PFSK-1 (cell line): ENCODE measurements around the gene NCAM1.

Source experiments
- FOXP2 ChIP-seq: optimal IDR thresholded peaks from 2 replicates; pipeline ENCODE3; 2011; ENCODE audit warnings: borderline replicate concordance, control low read depth, inconsistent platforms; ENCODE audit not compliant: insufficient read depth; ENCODE audit errors: extremely low read length, extremely low read depth
- POLR2AphosphoS5 ChIP-seq: IDR thresholded peaks from 2 replicates; pipeline ENCODE4 v1.6.1; 2012; ENCODE audit warnings: low read depth, mild to moderate bottlenecking, control low read depth, low read length, moderate library complexity
- SIN3A ChIP-seq: IDR thresholded peaks from 2 replicates; pipeline ENCODE4 v1.6.1; 2012; ENCODE audit warnings: mild to moderate bottlenecking, low read length, moderate library complexity, borderline replicate concordance; ENCODE audit not compliant: insufficient read depth
- TAF1 ChIP-seq: IDR thresholded peaks from 2 replicates; pipeline ENCODE4 v1.6.1; 2012; ENCODE audit warnings: low read length, control low read depth, borderline replicate concordance; ENCODE audit not compliant: insufficient read depth
- TF ChIP-seq, protein P1 (sequence below), 2 experiments: IDR thresholded peaks; 2 replicates each; pipeline versions ENCODE4 v1.6.1 to v1.8.0; 2011 to 2012; ENCODE audit warnings: low read depth in 2 of 2, low read length in 2 of 2, control low read depth in 1 of 2, inconsistent platforms in 1 of 2, mild to moderate bottlenecking in 1 of 2, moderate library complexity in 1 of 2; ENCODE audit not compliant: insufficient read depth in 1 of 2

DNA sequence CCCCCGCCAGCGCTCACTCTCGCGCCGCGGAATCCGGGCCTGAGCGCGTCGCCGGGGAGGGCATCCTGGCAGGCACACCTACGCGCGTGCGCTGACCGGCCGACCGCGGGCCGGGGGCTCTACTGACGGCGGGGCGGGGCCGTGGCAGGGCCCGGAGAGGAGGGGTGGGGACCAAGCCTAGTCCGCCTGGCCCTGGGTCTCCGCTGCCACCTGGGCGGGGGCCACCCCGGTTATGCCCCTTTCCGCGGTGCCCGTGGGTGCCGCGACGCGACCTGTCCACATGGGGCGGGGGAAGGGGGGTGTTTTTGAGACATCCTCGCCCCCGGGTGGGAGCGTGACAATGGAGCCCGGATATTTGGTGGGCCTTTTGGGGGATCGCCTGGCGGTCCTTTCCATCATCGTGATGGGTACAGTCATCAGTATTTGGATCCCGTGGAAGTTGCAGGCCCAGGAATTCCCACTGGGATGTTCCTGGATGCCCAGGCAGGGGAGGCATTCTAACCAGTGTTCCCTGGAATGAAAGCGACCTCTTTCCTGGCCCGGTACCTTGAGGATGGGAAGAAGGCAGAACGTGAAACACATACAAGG, 2.2 kb downstream of the NCAM1 start:
- TF ChIP-seq, protein P1, sequence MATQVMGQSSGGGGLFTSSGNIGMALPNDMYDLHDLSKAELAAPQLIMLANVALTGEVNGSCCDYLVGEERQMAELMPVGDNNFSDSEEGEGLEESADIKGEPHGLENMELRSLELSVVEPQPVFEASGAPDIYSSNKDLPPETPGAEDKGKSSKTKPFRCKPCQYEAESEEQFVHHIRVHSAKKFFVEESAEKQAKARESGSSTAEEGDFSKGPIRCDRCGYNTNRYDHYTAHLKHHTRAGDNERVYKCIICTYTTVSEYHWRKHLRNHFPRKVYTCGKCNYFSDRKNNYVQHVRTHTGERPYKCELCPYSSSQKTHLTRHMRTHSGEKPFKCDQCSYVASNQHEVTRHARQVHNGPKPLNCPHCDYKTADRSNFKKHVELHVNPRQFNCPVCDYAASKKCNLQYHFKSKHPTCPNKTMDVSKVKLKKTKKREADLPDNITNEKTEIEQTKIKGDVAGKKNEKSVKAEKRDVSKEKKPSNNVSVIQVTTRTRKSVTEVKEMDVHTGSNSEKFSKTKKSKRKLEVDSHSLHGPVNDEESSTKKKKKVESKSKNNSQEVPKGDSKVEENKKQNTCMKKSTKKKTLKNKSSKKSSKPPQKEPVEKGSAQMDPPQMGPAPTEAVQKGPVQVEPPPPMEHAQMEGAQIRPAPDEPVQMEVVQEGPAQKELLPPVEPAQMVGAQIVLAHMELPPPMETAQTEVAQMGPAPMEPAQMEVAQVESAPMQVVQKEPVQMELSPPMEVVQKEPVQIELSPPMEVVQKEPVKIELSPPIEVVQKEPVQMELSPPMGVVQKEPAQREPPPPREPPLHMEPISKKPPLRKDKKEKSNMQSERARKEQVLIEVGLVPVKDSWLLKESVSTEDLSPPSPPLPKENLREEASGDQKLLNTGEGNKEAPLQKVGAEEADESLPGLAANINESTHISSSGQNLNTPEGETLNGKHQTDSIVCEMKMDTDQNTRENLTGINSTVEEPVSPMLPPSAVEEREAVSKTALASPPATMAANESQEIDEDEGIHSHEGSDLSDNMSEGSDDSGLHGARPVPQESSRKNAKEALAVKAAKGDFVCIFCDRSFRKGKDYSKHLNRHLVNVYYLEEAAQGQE (IDR thresholded peaks at IDR 0.05; ENCODE audit: insufficient read depth in 1 of 2, low read depth in 2 of 2, low read length in 2 of 2): no peak
- TF ChIP-seq POLR2AphosphoS5: no peak
- TF ChIP-seq SIN3A: no peak
- TF ChIP-seq TAF1: no peak
- no peak for TF ChIP-seq FOXP2
